HG03103 (cell line): ENCODE measurements around the gene MFGE8.

Source experiments
- ATAC-seq: cut with Tn5 transposase; IDR thresholded peaks from one replicate; pipeline ENCODE4 v1.9.1; 2021; ENCODE audit warnings: low read depth; ENCODE audit not compliant: unreplicated experiment

The MFGE8 gene

DNA sequence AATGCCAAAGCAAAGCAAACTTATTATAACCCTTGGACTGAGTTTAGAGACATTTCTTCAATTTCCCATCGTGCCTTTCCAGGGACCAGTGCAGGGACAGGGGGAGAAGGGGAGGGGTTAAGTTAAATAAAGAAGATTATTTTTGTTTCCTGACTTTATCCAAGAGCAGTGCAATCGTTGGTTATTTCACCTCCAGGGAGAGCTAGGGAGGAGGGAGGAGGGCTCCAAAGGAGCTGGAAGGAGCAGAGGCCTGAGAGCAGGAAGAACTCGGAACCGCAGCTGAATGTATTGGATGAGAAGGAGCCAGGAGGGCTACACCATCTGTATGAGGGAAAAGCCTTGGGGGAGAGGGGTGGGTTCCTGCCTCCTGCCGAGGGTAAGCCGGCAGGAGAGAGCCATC, 38.5 kb downstream of the MFGE8 start:
- no peak for ATAC-seq

DNA sequence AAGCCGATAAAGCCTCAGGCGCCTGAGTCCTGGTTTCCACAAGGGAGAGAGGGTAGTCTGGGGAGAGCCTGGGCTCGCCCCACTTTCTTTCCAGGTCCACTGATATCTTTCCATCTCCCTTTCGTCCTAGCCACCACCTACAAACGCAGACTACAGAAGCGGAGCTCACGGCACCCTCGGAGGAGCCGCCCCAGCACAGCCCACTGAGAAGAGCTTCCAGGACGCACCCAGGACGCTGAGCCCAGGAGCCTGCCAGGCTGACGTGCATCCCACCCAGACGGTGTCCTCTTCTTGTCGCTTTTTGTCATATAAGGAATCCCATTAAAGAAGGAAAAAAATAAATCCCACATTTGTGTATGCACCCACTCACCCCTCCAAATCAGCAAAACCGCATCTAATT, 38.9 kb downstream of the MFGE8 start:
- ATAC-seq = no peak

DNA sequence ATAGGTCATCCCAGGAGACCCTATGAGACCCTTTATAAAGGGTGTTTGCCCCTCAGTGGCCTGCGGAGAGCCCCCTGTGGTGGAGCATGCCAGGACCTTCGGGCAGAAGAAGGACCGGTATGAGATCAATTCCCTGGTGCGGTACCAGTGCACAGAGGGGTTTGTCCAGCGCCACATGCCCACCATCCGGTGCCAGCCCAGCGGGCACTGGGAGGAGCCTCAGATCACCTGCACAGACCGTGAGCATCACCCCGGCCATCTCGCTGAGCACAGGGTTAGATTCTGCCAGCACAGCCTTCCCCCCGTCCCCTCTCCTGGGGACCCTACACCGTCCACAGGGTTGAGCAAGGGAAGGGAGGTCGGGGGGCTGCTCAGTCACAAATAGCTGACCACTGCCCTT, 39.4 kb downstream of the MFGE8 start:
- no peak for ATAC-seq

DNA sequence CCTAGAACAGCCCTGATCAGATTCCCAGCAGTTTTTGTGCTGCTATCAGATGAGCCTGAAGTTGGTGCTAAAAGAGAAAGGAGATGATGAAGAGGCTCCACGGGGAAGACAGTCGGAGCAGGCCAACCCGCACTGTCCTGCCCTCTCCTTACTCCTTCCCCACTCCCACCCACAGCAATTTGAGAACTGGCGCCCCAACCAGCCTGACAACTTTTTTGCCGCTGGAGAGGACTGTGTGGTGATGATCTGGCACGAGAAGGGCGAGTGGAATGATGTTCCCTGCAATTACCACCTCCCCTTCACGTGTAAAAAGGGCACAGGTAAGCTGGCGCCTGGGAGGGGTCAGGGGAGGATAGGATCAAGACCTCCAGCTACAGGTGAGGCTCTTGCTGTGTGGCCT, 40.5 kb downstream of the MFGE8 start:
- ATAC-seq = no peak

DNA sequence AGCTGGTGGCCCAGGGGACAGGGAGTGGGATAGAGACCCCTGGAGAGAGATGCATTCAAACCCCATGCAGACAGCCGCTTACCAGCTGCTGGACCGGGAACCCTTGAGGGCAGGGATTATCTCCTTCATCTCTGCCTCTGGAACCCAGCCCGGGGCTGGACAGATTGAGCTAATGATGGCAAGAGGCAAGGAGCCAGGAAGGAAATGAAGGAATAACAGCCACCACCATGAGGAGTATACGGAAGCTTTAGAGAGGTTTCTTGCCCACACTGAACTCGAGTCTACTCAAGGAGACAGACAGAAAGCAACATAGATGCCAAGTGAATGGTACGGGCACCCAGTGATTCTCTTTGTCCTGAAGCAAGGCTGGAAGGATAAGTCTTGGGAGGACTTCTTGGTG, 41.1 kb downstream of the MFGE8 start:
- no peak for ATAC-seq

DNA sequence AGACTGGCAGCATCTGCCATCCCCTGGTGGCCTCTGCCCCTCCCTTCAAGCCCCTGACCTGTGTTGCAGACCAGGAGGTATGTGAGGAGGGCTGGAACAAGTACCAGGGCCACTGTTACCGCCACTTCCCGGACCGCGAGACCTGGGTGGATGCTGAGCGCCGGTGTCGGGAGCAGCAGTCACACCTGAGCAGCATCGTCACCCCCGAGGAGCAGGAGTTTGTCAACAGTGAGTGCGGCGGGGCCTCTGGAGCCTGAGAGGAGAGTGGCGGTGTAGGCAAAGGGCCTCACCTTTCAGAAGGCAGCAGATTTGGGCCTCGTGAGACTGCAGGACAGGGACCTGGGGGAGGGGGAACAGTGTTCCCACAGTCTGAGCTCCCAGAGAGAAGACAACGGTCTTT, 41.9 kb downstream of the MFGE8 start:
- no peak for ATAC-seq

DNA sequence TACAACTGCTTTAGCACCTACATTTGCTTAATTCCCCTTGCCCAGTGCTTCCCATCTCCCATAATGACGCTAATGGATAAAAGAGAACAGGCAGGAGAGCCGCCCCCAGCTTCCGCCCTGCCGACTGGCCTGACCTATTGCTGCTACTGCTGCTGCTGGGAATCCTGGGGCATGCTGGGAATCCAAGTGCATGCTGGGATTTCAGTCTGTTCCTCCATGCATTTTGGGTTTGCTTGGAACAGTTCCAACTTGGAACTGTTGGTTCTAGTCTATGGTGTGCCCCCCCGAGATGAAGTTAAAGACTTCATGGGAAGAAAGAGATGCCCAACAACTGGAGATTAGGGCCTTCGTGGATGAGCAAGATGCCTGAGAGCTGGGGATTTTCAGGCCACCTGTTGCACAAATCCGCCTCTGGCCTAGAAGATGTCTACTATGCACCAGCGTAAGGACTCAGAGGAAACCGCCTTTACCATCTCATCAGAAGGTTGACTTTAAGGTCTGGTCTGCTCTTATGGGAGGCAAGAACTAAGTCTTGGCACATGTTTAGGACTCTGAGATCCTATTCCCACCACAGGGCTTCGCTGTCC, 46.8 kb downstream of the MFGE8 start:
- ATAC-seq = no peak

DNA sequence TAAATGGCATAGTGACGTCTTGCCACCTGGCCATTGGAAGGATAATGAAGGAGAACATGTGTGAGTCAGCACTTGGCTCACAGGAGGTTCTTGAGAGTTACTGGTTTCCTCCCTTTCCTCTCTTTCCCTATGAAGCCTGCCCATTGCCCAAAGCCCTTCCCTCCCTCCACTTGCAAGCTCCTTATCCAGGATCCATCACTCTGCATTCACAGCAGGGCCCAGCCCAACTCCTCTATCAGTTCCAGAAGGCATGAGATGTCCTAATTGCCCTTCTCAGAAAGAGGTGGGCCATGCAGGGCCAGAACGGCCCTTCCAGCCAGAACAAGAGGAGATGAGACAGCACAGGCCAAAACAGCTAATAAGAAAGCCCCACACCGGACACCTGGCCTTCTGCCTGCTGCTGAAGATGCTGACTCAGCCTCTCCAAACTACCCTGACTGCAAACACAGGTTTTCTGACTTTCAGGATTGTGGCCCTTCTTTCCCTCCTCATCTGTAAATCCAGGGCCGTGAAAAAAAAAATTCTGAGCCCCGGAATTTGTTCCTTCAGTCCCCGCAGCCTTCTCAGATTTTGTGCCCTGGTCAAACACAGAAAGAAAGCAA, 47.6 kb downstream of the MFGE8 start:
- ATAC-seq = no peak

DNA sequence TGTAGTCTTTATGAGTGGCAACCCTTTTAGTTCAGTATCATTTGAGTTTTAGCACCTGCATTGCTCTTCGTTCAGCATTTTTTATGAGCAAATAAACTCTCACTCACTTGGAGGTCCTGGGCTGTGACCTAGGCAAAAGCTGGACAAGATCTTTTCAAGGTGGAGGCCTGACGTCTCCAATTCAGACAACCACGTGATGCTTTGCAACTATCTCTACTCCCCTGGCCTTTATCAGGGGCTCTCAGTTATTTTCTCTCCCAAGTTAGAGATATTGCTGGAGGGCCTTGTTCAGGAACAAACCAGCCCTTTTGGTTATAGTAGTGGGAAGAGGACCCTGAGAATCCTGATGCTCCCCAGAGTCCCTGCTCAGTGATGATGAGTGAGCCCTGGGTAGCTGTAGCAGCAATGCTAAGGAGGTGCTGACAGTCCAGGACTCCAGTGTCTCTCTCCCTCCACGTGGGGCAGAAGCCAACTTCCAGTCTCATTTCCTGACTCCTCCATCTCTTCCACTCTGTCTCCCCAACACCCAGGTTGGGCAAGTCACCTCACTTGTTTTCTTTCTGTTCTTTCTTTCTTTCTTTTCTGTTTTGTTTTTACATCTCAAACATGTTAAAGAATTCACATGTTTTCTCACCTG, 48.2 kb downstream of the MFGE8 start:
- no peak for ATAC-seq

DNA sequence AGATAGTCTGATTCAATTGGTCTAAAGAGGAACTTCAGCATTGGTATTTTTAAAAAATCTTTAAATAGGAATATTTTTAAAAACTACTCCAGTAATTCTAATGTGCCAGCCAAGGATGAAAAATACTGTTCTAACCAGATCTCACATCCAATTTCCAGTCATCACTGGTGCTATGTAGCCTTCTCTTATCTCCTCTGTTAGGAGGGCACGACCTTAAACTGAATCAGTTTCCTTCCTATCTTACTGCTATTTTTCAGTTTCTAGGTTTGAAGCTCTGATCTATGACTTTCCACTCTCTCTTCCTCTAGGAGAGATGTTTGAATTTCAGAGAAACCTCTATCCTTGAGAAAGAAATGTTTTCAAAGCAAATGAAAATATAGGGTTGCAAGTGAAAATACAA, 49.8 kb downstream of the MFGE8 start:
- no peak for ATAC-seq

DNA sequence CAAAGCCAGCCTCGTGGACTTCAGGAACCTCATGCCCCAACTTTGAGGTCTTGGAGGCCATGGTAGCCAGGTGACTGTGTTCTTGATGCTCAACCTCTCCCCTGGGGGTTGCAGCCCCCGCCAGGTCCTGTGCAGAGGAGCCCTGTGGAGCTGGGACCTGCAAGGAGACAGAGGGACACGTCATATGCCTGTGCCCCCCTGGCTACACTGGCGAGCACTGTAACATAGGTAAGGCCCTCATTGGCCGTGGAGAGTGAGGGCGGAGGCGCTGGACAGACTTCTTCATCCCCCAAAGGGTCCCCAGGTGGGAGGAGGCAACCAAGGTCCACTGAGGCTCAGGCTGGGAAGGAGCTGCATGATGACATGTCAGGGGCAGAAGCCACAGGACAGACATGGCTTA, 53.0 kb downstream of the MFGE8 start:
- ATAC-seq = no peak

DNA sequence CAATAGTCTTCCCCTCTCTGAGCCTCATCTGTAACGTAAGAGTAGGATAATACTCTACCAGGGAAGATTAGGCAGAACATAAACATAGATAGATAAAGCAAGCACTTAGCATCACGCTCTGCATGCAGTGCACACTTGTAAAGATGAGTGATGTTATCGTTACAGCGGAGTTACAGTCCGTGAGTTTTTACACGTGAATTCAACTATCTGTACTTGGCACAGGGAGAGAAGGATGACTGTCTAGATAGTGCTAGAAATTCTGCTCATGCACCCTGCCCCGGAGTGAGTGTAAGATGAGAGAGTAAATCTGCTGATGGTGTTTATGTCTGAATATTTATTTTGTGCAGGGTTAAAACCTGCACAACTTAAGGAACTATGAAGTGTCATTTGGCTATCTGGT, 53.6 kb downstream of the MFGE8 start:
- ATAC-seq = no peak

DNA sequence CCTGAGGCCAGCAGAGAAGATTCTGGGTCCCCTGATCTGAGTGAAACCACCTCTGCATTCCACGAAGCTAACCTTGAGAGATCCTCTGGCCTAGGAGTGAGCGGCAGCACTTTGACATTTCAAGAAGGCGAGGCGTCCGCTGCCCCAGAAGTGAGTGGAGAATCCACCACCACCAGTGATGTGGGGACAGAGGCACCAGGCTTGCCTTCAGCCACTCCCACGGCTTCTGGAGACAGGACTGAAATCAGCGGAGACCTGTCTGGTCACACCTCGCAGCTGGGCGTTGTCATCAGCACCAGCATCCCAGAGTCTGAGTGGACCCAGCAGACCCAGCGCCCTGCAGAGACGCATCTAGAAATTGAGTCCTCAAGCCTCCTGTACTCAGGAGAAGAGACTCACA, 54.2 kb downstream of the MFGE8 start:
- ATAC-seq = no peak

DNA sequence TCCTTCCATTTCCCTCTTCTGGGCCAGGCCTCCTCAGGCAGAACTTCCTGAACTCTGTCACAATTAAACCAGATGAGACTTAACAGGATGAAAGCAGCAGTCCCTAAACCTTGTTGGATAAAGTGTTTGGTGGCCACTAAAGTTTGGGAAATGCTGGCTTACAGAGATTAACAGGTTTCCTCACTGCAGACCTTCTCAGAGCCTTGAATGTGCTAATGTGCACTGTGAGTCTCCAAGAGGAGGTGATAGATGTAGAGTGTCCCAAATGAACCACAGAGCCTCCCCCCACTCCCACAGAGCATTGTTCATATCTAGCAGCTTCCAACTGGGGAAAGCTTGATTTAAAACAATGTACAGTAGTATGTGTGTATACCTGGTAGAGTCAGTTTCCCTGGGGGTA, 60.7 kb downstream of the MFGE8 start:
- no peak for ATAC-seq

DNA sequence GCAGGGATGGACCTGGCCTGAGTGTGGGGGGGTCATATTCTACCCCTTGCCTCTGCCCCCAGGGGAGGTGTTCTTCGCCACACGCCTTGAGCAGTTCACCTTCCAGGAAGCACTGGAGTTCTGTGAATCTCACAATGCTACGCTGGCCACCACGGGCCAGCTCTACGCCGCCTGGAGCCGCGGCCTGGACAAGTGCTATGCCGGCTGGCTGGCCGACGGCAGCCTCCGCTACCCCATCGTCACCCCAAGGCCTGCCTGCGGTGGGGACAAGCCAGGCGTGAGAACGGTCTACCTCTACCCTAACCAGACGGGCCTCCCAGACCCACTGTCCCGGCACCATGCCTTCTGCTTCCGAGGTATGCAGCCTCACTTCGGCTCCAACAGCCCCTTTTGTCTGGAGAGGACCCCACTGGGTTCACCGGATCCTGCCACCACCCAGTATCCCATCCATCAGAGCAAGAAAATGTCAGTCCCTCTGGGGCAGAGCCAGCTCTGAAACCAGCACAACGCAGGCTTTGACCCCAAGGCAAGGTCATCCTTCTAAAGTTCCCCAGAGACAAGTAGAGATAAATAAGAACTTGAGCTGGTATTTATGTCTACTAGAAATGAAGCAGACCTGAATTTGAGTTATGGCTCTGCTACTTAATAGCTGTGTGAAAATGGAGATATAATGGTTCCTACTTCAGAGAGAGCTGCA, 63.7 kb downstream of the MFGE8 start:
- no peak for ATAC-seq
